Activated T-helper 1 cell treated with Interleukin-2 at 50 U/mL for 16 hours (primary cell): Measurements from ENCODE around the gene TEX19.

Source experiments
- DNase-seq: peaks from one replicate; pipeline ENCODE4 v3.0.0-alpha.2; 2020; ENCODE audit warnings: low read depth

TEX19 gene

GRCh38 chr17:82321947-82322466 is 37.0 kb upstream of the TEX19 start:
- no peak for DNase-seq

- DNase-seq, result no peak
These were observed 36.3 kb upstream of the TEX19 start for GRCh38 chr17:82322526-82323453.

GRCh38 chr17:82323514-82324234 is 35.4 kb upstream of the TEX19 start:
- DNase-seq, result no peak

GRCh38 chr17:82324566-82325285 is 34.3 kb upstream of the TEX19 start:
- no peak for DNase-seq

GRCh38 chr17:82325286-82326180 is 33.5 kb upstream of the TEX19 start:
- DNase-seq, result no peak

GRCh38 chr17:82327289-82327688 is 31.8 kb upstream of the TEX19 start:
- no peak for DNase-seq

GRCh38 chr17:82327757-82328140 is 31.3 kb upstream of the TEX19 start:
- DNase-seq, result no peak

- DNase-seq, result no peak
These were observed 30.7 kb upstream of the TEX19 start for GRCh38 chr17:82328141-82328993.

- no peak for DNase-seq
These were observed 30.0 kb upstream of the TEX19 start for GRCh38 chr17:82328994-82329507.

- DNase-seq, result no peak
These were observed 29.2 kb upstream of the TEX19 start for GRCh38 chr17:82329683-82330321.

- DNase-seq, result no peak
These were observed 28.5 kb upstream of the TEX19 start for GRCh38 chr17:82330322-82331239.

GRCh38 chr17:82331345-82331939 is 27.6 kb upstream of the TEX19 start:
- no peak for DNase-seq

- no peak for DNase-seq
These were observed 26.3 kb upstream of the TEX19 start for GRCh38 chr17:82332669-82333278.

- DNase-seq, result no peak
These were observed 25.5 kb upstream of the TEX19 start, which contains the start of gene SECTM1 for GRCh38 chr17:82333279-82334171. TSS of gene SECTM1 (minus strand) at chr17:82333766. CDS start at chr17:82327240, 6,526 bp downstream.

- no peak for DNase-seq
These were observed 24.8 kb upstream of the TEX19 start for GRCh38 chr17:82334204-82334621.

- no peak for DNase-seq
These were observed 24.2 kb upstream of the TEX19 start for GRCh38 chr17:82334622-82335394.
